HFFc6 (cell line): ENCODE data around the gene TAF8. TPM values are rescaled to one million over a fixed set of nuclear protein-coding genes. Genes with fewer than 3 reads are reported as not detected.

Source experiments
- DNase-seq: peaks from one replicate; pipeline ENCODE4 v3.0.0-alpha.2; 2018
- H3K27ac Mint-ChIP-seq: 2 replicates; pipeline ENCODE4 v1.8.0; 2020; ENCODE audit warnings: mild to moderate bottlenecking, mixed read lengths
- H3K27me3 Mint-ChIP-seq: 2 replicates; pipeline ENCODE4 v1.8.0; 2021; ENCODE audit warnings: mild to moderate bottlenecking, moderate library complexity, mixed read lengths; ENCODE audit not compliant: insufficient read depth
- H3K36me3 Mint-ChIP-seq: 2 replicates; pipeline ENCODE4 v1.8.0; 2021; ENCODE audit warnings: low read depth, mixed read lengths
- H3K4me1 Mint-ChIP-seq: 2 replicates; pipeline ENCODE4 v1.8.0; 2020; ENCODE audit warnings: low read depth, mixed read lengths
- H3K4me3 Mint-ChIP-seq: 2 replicates; pipeline ENCODE4 v1.8.0; 2020; ENCODE audit warnings: mild to moderate bottlenecking, moderate library complexity, mixed read lengths
- H3K9me3 Mint-ChIP-seq: 2 replicates; pipeline ENCODE4 v1.8.0; 2020; ENCODE audit warnings: mild to moderate bottlenecking, mixed read lengths
- total RNA-seq, 6 experiments: library from RNA; stranded (reverse); fragmentation: NEBNext Ultra II Directional; extraction: Animal tissue kit (Norgen Biotek cat#: 25700); gene quantifications; 2 replicates in 1 of 6; 3 replicates in 5 of 6; pipeline ENCODE4 v1.2.3, GENCODE V29; 2021
- TF ChIP-seq, protein P1 (sequence below): fragments of 200-600 bp; sonication (generic); IDR thresholded peaks from 2 replicates; pipeline ENCODE4 v1.5.0; 2021; ENCODE audit warnings: antibody characterized with exemption, mild to moderate bottlenecking

Gene TAF8
- total RNA-seq, 6 experiments from 2014 or later, result 14.9 to 19.0 (median 16.0) TPM

DNA sequence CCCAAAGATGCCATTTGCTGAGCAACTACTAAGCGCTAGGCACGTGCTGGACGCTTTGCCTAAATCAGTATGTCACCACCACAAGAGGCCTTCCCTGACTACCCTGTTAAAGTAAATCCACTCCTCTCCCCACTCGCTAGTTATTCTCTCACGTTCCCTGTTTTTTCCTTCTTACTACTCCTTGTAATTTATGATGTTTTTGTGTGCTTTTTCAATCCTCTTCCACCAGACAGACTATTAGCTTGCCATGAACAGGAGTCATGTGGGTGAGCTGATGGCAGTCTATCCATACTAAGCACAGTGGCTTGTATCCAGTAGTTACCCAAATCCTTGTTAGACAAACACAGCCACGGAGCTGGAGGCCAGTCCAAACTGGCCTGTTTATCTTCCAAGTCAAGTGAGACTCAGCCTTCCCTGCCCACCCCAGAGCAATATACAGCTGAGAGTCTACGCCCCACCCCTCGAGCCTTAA, 50.9 kb downstream of the TAF8 start:
- no peaks in the 10 kb centered on the region; the same call in 1 of the 2 replicates for H3K36me3 Mint-ChIP-seq
- H3K4me1 Mint-ChIP-seq, result peaks cover 32% of the 10 kb centered on the region
- H3K4me3 Mint-ChIP-seq, result peak overlapping the region; percentile 13; the same call in 1 of the 2 replicates
- peak overlapping the region; percentile 75 for H3K27ac Mint-ChIP-seq
- no peaks in the 10 kb centered on the region; the same call in 1 of the 2 replicates for H3K27me3 Mint-ChIP-seq
- TF ChIP-seq, protein P1, sequence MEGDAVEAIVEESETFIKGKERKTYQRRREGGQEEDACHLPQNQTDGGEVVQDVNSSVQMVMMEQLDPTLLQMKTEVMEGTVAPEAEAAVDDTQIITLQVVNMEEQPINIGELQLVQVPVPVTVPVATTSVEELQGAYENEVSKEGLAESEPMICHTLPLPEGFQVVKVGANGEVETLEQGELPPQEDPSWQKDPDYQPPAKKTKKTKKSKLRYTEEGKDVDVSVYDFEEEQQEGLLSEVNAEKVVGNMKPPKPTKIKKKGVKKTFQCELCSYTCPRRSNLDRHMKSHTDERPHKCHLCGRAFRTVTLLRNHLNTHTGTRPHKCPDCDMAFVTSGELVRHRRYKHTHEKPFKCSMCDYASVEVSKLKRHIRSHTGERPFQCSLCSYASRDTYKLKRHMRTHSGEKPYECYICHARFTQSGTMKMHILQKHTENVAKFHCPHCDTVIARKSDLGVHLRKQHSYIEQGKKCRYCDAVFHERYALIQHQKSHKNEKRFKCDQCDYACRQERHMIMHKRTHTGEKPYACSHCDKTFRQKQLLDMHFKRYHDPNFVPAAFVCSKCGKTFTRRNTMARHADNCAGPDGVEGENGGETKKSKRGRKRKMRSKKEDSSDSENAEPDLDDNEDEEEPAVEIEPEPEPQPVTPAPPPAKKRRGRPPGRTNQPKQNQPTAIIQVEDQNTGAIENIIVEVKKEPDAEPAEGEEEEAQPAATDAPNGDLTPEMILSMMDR, result no peak
- no peak for DNase-seq
- H3K9me3 Mint-ChIP-seq, result no peaks in the 10 kb centered on the region

DNA sequence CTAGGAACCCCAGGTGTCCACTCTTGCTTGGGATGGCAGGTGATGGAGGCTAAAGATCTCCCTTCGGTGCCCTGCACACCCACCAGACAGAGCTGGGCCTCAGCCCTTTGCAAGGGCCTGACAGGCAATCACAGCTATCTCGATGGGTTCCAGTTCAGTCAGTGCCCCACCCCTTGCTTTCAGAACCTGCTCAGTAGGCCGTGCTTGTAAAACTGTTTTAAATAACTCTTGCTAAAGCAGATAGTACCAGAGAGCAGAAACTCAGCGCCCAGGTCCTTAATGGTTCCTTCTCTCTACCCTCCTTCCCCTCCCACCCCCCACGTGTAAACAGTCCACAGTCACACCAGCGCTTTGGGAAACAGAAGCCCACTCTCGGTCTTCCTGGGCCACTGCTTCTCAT, 52.9 kb downstream of the TAF8 start:
- Mint-ChIP-seq H3K4me1 (peaks cover 32% of the 10 kb centered on the region), H3K4me3 (no peak overlapping the region), H3K27me3 (no peaks in the 10 kb centered on the region; the same call in 1 of the 2 replicates), H3K9me3 (no peaks in the 10 kb centered on the region), H3K27ac (no peak overlapping the region), H3K36me3 (no peaks in the 10 kb centered on the region; the same call in 1 of the 2 replicates)
- TF ChIP-seq, protein P1, result no peak
- no peak for DNase-seq

DNA sequence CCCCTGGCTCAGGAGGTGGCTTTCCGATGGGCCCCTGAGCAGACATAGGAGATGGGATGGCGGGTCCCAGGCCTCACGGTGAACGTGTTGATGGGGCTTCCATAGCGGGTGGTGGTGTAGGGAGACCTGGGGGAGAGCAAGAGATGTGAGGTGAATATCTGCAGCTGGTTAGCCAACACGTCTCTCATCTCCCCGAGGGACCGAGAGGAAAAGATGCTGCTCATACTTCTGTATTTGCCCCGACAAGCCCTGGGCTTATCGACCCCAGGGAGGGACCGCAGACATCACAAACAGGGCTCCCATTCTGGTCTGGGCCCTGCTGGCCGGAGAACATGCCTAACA, 53.4 kb downstream of the TAF8 start:
- H3K27me3 Mint-ChIP-seq, result no peaks in the 10 kb centered on the region; the same call in 1 of the 2 replicates
- H3K4me3 Mint-ChIP-seq, result no peak overlapping the region
- no peaks in the 10 kb centered on the region for H3K9me3 Mint-ChIP-seq
- no peak overlapping the region for H3K27ac Mint-ChIP-seq
- H3K4me1 Mint-ChIP-seq, result peaks cover 29% of the 10 kb centered on the region
- no peak for DNase-seq
- no peaks in the 10 kb centered on the region; the same call in 1 of the 2 replicates for H3K36me3 Mint-ChIP-seq
- TF ChIP-seq, protein P1, result no peak

DNA sequence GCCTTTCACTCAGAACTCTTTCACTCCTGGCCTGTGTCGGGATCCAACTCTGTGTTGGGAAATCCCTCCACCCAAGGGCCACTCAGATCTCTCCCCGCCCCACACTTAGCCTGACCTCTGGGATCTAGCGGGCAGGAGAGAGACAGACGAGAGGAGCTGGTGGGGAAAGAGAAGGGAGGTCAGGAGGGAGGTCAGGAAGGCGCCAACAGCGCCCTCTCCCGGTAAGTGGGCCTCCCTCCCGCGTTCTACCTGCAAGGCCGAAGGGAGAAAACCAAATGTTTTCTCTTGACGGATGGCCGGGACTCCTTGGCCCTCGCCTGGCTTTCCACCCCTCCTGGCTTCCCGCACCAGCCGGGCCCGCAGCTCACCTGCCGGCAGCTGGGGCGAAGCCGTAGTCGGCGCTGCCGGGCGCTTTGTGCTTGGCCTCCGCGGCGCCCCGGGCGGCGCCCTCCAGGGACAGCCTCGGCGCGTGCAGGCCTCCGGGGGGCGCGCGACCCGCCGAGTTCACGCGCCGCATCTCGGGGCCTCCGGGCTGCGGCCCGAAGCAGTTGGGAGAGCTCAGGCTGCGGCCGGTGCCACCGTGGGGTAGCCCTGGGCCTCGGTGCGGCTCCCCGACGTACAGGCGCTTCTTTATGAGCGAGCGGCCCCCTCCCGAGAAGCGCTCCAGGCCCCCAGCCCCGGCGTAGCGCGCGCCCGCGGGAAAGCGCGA, 53.9 kb downstream of the TAF8 start:
- H3K9me3 Mint-ChIP-seq, result no peaks in the 10 kb centered on the region
- H3K36me3 Mint-ChIP-seq, result no peaks in the 10 kb centered on the region; the same call in 1 of the 2 replicates
- H3K4me1 Mint-ChIP-seq, result peaks cover 24% of the 10 kb centered on the region
- no peak overlapping the region for H3K27ac Mint-ChIP-seq
- H3K27me3 Mint-ChIP-seq, result no peaks in the 10 kb centered on the region
- H3K4me3 Mint-ChIP-seq, result no peak overlapping the region
- TF ChIP-seq, protein P1, result peak; percentile 70
- DNase-seq, result no peak

DNA sequence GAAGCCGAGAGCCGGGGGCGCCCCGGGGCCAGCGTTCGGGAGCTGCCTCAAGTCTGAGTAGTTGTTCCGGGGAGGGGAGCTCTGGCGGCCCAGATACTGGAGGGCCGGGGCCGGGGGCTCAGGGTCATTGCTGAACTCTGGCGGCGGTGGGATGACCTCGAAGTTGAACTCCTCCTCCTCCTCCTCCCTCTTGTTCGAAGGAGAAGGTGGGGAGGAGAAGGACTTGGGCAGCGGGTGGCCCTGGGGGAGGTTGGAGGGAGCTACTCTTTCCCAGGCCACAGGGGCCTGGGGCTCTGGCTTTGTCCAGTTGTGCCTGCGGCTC, 54.4 kb downstream of the TAF8 start:
- TF ChIP-seq, protein P1, result no peak
- Mint-ChIP-seq H3K9me3 (no peaks in the 10 kb centered on the region), H3K27ac (no peak overlapping the region), H3K4me3 (no peak overlapping the region), H3K4me1 (peaks cover 20% of the 10 kb centered on the region), H3K27me3 (no peaks in the 10 kb centered on the region), H3K36me3 (peaks cover 5% of the 10 kb centered on the region)
- no peak for DNase-seq
